Stimulated activated CD4-positive, alpha-beta T cell treated with anti-CD3 and anti-CD28 coated beads, Interleukin-4, amount 100 ng/mL, for 4 hours (primary cell): Measurements from ENCODE around the gene ECPAS.
"Not testable (repeated sequence)": the region's sequence is repeated elsewhere in the genome, so short reads cannot be mapped to it uniquely, and the experiment has no call there.

ENCODE experiments used
- DNase-seq, 2 experiments: peaks; one replicate each; pipeline ENCODE4 v3.0.0-alpha.2; 2020

Gene ECPAS

GRCh38 chr9:111475195-111475594, 9.0 kb downstream of the ECPAS start:
- DNase-seq: no peak

DNA sequence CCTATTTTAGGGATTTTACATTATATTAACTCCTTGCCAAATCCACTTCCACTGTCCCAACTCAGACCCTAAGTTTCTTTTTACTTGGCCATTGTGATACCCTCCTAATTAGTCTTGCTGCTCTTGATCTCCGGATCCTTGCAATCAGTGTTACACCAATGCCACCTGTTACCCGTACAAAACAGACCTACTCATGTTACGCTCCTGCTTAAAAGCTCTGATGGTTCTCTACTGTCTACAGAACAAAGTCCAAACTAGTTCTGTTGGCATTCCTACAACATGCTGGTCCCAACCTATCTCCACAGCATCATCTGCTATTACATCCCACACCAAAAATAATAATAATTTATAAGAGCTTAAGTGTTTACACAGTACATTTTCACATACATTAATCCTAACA, 9.8 kb downstream of the ECPAS start:
- DNase-seq: no peak

- no peak for DNase-seq
These were observed 16.3 kb downstream of the ECPAS start for GRCh38 chr9:111467778-111468367.

GRCh38 chr9:111463048-111463447, 21.1 kb downstream of the ECPAS start:
- DNase-seq: no peak

GRCh38 chr9:111458139-111459009, 25.8 kb downstream of the ECPAS start:
- DNase-seq: no peak

- no peak for DNase-seq
These were observed 27.7 kb downstream of the ECPAS start for GRCh38 chr9:111456529-111456928.

- DNase-seq: no peak
These were observed 28.5 kb downstream of the ECPAS start for GRCh38 chr9:111455638-111456037.

DNA sequence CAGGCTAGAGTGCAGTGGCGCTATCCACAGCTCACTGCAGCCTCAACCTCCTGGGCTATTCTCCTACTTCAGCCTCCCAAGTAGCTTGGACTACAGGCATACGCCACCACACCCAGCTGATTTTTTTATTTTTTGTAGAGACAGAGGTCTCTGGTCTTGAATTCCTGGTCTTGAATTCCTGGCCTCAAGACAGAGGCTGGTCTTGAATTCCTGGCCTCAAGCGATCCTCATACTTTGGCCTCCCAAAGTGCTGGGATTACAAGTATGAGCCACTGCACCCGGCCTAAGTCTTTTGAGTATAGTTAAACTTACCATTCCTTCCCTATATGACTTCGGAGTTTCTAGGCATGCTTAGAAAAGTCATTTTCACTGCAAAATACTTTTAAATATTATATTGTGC, 29.4 kb downstream of the ECPAS start:
- DNase-seq: no peak

DNA sequence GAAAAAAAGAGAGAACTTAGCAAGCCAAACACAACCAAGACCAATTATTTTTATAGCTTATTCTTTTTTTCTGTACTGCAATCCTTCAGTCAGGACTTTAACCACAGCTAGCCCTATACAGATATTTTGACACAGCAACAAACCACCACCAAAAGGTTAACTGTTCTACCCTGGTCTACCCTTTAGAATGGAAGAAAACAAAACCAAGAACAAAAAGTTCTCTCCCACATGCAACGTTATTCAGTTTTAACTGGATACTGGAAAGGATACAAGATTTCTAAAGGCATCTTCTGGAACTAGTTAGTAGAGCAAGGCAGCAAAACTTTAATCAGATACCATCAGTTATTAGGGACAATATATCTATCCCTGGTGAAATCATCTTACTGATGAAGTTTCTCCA, 32.6 kb downstream of the ECPAS start:
- DNase-seq: no peak

DNA sequence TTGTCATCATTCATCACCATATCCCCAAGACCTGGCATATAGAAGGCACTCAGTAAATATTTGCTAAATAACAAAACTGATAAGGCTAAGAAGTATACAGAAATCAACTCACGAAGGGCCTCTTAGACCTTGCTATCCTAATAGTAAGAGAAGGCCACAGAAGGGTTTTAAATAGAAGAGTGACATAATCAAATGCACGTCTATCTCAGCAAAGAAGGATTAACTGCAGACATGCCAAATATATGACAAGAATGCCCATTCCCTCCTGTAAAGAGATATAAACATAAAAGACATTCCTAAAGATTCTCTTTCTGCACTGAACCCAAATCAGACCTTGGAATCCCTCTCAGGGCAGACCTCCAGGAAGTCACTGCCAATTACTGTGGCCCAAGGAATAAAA, 34.1 kb downstream of the ECPAS start:
- DNase-seq: no peak

DNA sequence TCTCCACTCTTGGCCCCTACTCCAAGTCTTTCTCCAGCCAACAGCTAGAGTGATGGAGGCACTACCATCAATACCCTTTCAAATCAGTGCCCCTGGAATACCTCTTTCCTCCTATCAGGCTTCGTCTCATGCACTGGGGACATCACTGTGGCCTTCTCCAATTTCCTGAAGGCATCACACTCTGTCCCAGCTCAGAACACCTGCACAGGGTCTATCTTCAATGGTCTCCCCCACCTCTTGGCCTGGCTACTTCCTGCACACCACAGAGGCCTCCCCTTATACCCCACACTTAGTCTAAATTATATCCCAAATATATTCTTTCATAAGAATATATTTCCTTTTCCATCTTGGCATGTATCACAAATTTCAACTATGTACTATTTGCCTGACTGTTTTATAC, 34.5 kb downstream of the ECPAS start:
- DNase-seq: no peak

DNA sequence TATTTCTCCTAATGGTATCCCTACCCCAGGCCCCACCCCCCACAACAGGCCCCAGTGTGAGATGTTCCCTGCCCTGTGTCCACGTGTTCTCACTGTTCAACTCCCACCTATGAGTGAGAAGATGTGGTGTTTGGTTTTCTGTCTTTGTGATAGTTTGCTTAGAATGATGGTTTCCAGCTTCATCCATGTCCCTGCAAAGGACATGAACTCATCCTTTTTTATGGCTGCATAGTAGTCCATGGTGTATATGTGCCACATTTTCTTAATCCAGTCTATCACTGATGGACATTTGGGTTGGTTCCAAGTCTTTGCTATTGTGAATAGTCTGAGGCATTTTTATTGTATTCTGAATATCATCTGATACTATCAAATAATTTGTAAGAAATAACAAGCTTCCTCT, 38.4 kb downstream of the ECPAS start:
- DNase-seq: not testable (repeated sequence)

- DNase-seq: no peak
These were observed 40.7 kb downstream of the ECPAS start for GRCh38 chr9:111443454-111443853.

DNA sequence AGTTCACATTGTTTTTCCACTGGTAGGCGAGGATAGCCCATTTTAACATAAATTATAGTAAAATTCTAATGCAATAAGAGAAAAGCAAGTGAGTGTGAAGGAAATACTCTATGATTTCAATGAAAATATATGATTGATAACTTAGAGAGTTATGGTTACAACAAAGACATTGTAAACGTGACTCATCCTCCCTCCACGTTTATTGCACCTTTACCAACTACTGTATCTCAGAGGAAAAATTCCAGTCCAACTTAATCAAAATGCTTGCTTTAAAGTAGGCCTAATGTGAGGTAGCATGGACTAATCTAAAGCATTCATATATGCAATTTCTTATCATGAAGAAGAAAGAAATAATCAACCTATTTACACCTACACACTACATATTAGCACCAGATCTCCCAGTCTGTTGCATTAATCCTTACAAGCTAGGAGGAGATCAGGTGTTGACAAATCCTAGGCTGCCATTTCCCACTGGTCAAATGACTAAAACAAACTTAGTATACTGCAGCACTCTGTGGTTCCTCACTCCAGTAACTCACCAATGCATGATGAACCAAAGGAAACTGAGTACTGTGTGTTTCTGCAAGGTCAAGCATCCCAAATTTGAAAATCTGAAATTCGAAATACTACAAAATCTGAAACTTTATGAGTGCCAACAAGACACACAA, 41.7 kb downstream of the ECPAS start:
- no peak for DNase-seq

- DNase-seq: no peak
These were observed 44.0 kb downstream of the ECPAS start for GRCh38 chr9:111440226-111440625.

- DNase-seq: no peak
These were observed 45.5 kb downstream of the ECPAS start for GRCh38 chr9:111438541-111439235.

GRCh38 chr9:111436571-111436970, 47.6 kb downstream of the ECPAS start:
- no peak for DNase-seq

DNA sequence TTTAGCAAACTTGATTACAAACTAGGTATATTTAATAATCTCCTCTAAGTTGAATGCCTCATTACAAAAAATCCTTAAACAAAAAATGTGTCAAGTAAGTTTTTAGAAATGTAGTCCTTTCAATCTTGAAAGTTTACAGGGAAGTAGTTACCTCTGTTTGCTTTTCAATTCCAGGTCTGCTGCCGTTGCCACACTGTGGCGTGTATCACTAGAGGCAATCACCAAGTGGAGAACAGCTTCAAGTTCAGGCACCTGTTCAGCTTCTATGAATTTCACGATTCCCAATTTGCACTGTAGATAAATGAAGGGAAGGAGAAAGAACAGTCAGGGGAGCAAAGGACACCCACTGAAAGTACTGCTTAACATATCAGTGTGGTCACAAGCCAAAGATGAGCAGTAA, 51.1 kb downstream of the ECPAS start:
- DNase-seq: no peak

GRCh38 chr9:111431684-111432083, 52.5 kb downstream of the ECPAS start:
- DNase-seq: no peak

DNA sequence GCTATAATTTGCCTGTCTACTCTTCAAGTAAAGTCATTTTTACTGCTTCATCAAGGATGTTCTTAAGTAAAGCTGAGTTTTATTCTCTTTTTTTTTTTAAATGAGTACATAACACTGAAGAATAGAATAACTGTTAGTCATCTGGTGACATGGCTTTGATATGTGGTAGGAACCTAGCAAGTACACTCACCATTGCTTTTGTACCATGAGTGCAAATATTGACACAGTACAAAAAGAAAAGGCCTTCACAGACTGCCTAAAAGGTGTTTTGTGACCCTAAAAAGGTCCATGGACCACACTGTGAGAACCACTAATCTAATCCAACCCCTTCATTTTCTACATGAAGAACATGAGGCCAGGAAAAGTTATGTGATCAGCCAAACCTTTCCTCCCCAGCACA, 55.0 kb downstream of the ECPAS start:
- DNase-seq: no peak

DNA sequence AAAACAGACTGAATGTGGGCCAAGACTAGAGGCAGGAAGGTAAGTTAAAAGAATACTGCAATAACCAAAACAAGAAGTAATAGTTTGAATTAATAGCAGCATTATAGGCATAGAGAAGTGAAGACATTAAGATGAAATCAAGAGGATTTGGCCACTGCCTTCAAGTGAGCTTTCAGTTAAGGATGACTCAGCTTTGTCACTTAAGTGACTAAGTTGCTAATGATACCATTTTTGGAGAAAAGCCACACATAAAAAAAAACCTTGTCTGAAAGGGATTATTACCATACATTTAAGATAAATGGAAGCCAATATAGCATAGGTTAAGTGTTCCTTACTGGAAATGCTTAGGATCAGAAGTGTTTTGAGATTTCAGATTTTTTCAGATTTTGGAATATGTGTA, 57.0 kb downstream of the ECPAS start:
- DNase-seq: no peak

GRCh38 chr9:111423389-111423788, 60.8 kb downstream of the ECPAS start:
- DNase-seq: no peak

DNA sequence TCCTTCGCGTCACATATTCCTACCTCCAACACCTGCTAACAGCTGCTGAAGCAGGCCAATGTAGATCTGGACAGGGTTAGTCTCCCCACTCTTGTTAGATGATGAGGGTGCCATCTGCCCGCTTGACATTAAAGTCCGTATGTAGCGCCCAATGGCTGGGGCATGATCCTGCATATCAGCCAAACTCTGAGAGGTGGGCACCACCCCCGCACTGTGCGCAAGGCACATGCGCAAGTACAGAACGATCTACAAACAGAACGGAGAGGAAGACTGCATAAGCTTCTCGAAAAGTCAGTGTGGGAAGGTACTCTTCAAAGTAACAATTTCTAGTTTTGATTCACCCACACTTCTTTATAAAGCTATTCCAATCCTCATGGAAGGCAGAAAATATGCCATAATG, 69.8 kb downstream of the ECPAS start:
- DNase-seq: no peak

DNA sequence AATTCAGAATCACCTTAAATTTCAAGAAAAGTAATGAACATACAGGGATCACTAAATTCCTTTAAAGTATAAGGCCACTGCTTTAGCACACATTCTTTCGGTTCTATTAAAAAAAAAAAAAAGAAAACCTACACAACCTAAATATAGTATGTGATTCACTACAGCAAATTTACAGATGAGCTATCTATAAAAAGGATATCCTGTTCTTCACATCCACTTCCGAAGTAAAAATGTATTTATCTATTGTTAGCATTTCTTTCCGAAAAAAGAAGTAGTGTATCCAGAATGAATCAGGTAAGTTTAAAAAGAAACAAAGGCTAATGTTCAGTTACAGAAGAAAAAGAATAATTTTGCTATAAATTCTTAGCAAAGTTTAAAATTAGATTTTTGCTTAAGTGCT, 70.2 kb downstream of the ECPAS start:
- DNase-seq: no peak
